GM19328 (cell line): ENCODE measurements around the gene CDK6.

Experiments used
- ATAC-seq: cut with Tn5 transposase; IDR thresholded peaks from one replicate; pipeline ENCODE4 v1.9.1; 2021; ENCODE audit warnings: mild to moderate bottlenecking, moderate library complexity; ENCODE audit not compliant: unreplicated experiment

Gene CDK6

GRCh38 chr7:92794831-92795230 lies 41.5 kb downstream of the CDK6 start:
- ATAC-seq, result no peak

DNA sequence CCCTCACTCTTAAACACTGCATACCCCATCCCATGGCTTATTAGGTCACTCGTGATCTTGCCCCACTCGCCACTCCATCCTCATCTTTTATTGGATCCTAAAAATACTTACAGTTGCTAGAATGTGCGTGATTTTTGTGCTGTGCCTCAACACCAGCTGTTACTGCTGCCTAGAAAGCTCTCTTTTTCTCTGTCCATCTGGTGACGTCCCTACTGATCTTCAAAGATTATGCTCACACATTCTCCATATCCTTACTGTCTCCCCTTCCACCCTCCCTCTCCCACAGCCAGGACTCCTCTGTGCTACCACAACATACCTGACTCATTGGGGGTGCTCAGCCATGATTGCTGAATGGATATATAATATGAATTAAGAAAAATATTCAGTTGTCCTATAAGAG lies 42.0 kb downstream of the CDK6 start:
- ATAC-seq, result no peak

- peak; percentile 53 for ATAC-seq
Measured at GRCh38 chr7:92793656-92794205, 42.6 kb downstream of the CDK6 start.

GRCh38 chr7:92790992-92791391 lies 45.4 kb downstream of the CDK6 start:
- no peak for ATAC-seq

GRCh38 chr7:92788559-92789183 lies 47.7 kb downstream of the CDK6 start:
- no peak for ATAC-seq

- no peak for ATAC-seq
Measured at GRCh38 chr7:92785923-92786322, 50.5 kb downstream of the CDK6 start.

DNA sequence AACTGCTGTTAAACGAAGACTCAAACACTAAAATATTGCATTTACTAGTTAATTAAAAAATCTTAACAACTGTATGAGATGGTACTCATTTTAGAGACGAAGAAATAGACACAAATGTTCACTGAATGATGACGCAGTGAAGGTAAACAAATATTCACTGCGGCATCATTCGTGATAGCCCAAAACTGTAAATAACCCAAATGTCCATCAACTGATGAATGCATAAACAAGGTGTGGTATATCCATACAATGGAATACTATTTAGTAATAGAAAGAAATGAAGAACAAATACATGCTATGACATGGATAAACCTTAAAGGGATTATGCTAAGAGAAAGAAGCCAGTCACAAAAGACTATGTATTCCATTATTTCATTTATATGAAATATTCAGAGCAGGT lies 51.4 kb downstream of the CDK6 start:
- ATAC-seq, result no peak

DNA sequence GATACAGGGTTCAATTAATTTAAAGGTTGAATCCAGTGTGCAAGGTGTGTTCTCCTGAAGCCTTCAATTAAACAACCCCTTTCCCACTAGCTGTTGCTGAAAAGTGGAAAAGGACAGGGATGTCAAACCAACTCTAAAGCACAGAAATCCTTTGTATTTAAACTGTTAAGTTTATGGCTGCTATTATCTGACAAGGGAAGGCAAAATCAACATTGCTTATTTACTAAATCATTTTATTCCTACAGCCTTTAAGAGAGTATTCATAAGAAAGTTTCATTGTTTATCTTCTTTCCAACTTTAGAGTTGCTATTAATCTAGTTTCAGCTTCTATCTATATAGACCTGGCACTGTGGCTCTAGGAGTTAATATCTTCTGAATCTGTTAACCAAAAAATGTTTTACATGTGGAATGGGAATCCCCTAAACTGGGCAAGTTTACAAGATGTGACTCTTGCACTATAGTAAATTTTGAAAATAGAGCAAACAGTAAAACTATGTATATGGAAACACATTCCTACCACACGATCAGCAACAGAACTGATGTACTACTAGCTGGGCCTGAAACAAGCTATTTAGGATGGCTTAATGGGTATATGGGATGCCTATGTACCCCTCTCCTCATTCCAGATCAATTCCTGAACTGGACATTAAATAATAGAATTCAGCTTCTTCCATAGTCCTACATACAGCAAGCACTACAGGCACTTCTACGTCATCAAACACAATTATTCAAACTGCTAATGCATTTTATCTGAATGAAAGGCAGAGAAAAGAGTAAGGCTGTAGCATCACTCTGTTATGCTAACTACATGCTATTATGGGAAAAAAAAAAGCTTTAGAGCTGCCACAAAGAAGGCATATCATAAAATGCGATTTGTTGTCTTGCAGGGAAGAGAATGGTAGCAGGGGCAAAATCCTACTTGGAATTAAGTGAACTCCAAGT lies 52.8 kb downstream of the CDK6 start:
- ATAC-seq, result no peak

DNA sequence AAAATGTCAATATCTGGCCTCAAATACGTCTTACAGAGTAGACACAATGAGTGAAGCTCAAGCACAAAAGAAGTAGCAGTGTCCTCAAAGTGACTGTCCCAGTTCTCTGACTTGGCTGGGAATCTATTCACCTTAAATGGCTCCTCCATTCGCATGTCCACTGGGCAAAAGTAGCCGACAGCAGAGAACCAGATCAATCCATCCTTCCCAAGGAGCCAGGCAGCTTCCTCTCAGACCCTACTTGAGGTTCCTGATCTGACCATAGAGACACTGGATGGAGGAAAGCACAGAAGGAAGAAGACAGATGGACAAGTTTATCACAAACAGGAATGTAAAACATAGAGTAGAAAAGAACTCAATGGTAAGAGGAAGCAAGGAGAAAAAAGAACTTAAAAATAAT lies 53.5 kb downstream of the CDK6 start:
- ATAC-seq, result no peak

DNA sequence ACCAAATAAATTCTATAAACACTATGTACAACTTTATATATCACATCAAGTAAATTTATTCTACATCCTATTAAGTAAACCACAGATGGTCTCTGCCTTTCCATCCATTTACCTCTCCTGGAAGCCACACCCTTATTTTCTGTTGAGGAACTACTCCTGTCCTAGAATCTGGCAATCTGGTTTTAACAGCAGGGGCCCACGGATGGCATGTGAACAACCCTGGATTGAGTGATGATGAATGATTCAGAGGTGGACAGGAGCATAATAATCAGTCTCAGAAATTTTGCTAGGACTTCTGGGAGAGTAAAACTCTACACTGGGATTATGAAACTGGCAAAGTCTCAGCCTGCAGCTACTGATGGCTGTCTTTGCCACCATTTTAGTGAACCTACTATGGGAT lies 54.1 kb downstream of the CDK6 start:
- no peak for ATAC-seq

GRCh38 chr7:92781117-92781720 lies 55.2 kb downstream of the CDK6 start:
- no peak for ATAC-seq

DNA sequence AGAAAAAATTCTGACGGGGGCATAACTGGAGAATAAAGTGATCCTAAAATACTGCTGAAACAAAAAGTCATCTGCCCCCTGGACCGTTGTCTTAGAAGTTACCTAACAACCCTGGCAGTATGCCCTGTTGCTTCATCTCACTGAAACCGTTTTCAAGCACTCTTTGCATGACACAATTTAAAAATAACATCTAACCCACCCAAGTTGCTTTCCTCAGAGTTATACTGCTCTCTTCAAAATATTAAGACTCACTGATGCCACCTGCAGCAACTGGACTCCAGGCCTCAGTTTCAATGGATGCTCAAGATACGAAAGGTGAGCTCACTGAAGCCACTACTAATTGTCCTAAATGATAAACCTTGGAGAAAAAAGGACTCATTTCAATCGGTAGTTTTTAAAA lies 57.4 kb downstream of the CDK6 start:
- peak; percentile 73 for ATAC-seq

GRCh38 chr7:92777993-92778392 lies 58.4 kb downstream of the CDK6 start:
- no peak for ATAC-seq

GRCh38 chr7:92773808-92774207 lies 62.6 kb downstream of the CDK6 start:
- ATAC-seq, result no peak

- ATAC-seq, result no peak
Measured at GRCh38 chr7:92769844-92770243, 66.5 kb downstream of the CDK6 start.

GRCh38 chr7:92769394-92769699 lies 67.0 kb downstream of the CDK6 start:
- no peak for ATAC-seq

DNA sequence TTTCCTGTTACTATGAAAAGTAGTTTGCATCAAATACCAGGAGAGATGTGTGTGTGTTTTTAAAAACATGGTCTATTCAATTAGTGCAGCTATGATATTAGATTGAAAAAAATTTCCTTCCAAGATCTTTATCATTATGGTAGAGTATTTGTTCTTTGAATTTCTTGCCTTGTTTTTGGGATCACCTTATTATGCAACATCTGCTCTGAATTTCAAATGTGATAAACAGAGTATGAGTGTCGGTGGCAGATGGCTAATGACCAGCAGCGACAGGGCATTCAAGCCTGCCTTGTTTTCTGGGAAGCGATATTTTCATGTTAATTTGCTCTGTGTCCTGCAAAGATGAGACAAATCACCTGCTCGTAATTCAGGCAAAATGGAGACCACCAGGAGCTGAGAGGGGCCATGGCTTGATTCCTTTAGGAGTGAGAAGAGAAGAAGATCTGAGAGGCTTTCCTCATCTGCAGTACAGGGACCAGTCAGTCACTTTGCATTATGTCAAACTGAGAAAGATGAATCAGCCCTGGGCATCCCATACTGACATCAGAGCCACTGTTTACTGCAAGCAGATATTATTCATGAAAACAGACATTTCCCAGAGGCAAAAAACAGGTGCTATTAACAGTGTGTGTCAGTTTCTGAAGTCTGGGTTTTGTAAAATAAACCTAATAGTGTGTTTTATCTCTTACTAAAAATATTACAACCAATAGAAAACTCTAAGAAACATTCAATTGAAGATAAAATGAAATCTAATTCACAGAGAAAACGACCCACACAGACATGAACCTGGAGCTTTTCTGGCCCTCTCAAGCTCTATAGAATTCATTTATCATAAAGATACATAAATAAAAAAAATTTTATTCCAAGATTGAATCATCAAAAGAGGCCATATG lies 67.6 kb downstream of the CDK6 start:
- peak; percentile 59 for ATAC-seq

GRCh38 chr7:92767437-92767836 lies 68.9 kb downstream of the CDK6 start:
- ATAC-seq, result no peak

- ATAC-seq, result no peak
Measured at GRCh38 chr7:92766461-92767003, 69.8 kb downstream of the CDK6 start.

DNA sequence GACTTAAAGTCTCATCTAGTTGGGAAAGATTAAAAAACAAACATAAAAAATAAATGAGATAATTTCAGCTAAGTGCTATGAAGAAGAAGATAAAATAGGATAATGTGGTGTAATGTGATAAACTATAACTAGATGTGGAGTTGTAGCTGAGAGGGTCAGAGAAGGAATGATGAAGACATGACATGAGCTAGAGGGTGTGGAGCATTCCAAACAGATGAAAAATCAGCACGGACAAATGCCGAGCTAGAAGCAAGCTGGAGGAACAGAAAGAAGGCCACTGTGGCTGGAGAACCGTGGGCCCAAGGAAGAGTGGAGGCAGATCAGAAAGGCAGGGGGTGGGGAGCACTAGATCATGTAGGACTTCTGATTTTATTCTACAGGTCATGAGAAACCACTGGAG lies 70.6 kb downstream of the CDK6 start:
- ATAC-seq, result no peak
